GM12864 (cell line): ENCODE data around the gene CHN2.

Experiments used
- DNase-seq: peaks from one replicate; pipeline ENCODE4 v3.0.0-alpha.2; 2011; ENCODE audit warnings: low read depth
- H3K4me3 ChIP-seq: 2 replicates; pipeline ENCODE4 v1.5.1; 2011; ENCODE audit warnings: mild to moderate bottlenecking, low read depth, low read length, control low read depth
- CTCF ChIP-seq: IDR thresholded peaks from 2 replicates; pipeline ENCODE4 v1.5.1; 2011; ENCODE audit warnings: low read depth, mild to moderate bottlenecking, moderate library complexity, low read length, control low read depth, inconsistent platforms; ENCODE audit errors: missing control alignments

CHN2 gene

GRCh38 chr7:29482056-29482455 is 287.5 kb downstream of the CHN2 start:
- DNase-seq: no peak
- H3K4me3 ChIP-seq: no peak overlapping the region
- no peak for TF ChIP-seq CTCF

GRCh38 chr7:29483219-29484104 is 288.9 kb downstream of the CHN2 start:
- DNase-seq: no peak
- no peak for TF ChIP-seq CTCF

GRCh38 chr7:29484280-29484679 is 289.7 kb downstream of the CHN2 start:
- no peak for DNase-seq
- TF ChIP-seq CTCF: no peak
- H3K4me3 ChIP-seq: no peak overlapping the region

More at GRCh38 chr7:29483219-29484104, 288.9 kb downstream of the CHN2 start:
- no peak overlapping the region for H3K4me3 ChIP-seq

GRCh38 chr7:29485339-29486190 is 291.0 kb downstream of the CHN2 start:
- no peak for DNase-seq
- no peak overlapping the region for H3K4me3 ChIP-seq
- no peak for TF ChIP-seq CTCF

- TF ChIP-seq CTCF: no peak
- DNase-seq: no peak
- no peak overlapping the region for H3K4me3 ChIP-seq
Measured at GRCh38 chr7:29486191-29486700, 291.7 kb downstream of the CHN2 start.

GRCh38 chr7:29487424-29487823 is 292.8 kb downstream of the CHN2 start:
- no peak overlapping the region for H3K4me3 ChIP-seq
- no peak for TF ChIP-seq CTCF

More at GRCh38 chr7:29487424-29487823, 292.8 kb downstream of the CHN2 start:
- no peak for DNase-seq
